Measurements from ENCODE around the gene SLC9C1. TPM values are rescaled to one million over a fixed set of nuclear protein-coding genes. Genes with fewer than 3 reads are reported as not detected.

SLC9C1 gene
- total RNA-seq, 1 donor: 0.45 TPM

DNA sequence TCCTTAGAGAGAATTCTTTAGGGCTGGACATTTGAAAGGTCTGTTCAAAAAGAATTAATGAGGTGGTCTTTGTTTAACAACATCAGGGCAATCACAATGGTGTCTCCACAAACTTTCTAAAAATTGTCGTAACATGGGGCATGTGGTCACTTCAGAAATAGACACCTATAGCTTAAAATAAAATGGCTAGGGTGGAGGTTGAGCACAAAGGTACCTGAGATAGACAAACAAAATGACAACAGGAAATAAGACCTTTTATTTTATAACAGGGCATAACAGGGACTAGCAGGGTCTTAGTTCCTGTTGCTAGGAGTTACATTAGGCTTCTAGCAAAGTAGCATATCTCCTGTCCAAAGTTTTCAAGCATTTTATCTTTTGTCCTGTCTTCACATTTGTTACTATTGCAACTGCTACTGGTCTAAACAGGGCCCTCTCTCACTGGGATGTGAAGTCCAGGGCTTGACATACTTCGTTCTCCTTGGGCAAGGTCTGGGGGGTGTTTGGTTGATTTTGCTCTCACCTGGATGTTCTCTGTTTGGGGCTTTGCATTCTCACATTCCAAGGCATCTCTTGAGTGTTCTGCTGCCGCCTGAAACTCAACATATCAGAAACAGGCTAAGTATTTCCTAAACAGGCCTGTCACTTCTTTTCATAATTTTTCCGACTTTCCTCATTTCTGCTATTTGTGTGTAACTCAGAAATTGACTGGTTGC, 163.9 kb downstream of the SLC9C1 start:
- H3K4me3 ChIP-seq (ENCODE audit: low read depth, low read length): no peak overlapping the region
- no peak for DNase-seq (ENCODE audit: low read depth)
- TF ChIP-seq, protein P1, sequence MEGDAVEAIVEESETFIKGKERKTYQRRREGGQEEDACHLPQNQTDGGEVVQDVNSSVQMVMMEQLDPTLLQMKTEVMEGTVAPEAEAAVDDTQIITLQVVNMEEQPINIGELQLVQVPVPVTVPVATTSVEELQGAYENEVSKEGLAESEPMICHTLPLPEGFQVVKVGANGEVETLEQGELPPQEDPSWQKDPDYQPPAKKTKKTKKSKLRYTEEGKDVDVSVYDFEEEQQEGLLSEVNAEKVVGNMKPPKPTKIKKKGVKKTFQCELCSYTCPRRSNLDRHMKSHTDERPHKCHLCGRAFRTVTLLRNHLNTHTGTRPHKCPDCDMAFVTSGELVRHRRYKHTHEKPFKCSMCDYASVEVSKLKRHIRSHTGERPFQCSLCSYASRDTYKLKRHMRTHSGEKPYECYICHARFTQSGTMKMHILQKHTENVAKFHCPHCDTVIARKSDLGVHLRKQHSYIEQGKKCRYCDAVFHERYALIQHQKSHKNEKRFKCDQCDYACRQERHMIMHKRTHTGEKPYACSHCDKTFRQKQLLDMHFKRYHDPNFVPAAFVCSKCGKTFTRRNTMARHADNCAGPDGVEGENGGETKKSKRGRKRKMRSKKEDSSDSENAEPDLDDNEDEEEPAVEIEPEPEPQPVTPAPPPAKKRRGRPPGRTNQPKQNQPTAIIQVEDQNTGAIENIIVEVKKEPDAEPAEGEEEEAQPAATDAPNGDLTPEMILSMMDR (IDR thresholded peaks at IDR 0.05; ENCODE audit: insufficient read depth, low read length): no peak

DNA sequence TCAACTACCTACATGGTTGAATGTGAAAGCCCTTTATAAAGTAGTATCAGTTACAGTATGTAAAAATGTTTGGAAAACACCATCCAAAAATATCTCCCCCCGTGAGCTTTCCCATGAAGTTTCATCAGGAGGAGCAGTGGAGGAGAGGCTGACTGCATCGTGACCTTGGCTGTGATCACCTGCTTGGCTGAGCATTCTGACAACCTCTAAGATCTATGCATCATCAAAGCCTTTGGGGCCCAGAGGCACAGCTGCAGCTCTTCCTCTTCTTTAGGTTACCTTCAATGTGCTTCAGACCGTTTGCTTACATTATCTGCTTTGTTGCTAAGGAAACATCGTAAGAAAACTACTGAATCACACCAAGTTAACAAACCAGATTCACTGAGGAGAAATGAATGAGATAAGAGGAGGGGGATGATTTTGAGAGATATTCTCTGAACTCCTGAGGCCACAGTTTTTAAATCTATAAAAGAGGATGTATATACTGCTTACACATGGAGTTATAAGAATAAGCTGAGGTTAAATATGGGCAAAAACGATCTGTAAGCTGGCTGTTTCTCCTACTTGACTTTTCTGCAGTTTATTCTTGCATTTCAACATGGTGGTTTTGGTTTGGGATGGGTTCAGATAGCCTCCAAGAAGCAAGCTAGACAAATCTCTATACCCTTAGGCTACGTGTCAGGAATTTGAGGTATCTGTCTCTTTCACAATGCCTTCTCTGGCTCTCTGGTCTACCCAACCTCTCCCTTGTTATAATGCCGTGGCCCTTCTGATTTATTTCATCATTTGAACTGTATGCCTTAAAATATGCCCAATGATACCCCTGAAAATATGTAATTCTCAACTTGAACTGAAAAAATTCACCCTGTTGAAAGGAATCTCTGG, 164.9 kb downstream of the SLC9C1 start:
- peak; percentile 21 for DNase-seq (ENCODE audit: low read depth)
- no peak overlapping the region for H3K4me3 ChIP-seq (ENCODE audit: low read depth, low read length)
- TF ChIP-seq, protein P1 (IDR thresholded peaks at IDR 0.05; ENCODE audit: insufficient read depth, low read length): no peak

DNA sequence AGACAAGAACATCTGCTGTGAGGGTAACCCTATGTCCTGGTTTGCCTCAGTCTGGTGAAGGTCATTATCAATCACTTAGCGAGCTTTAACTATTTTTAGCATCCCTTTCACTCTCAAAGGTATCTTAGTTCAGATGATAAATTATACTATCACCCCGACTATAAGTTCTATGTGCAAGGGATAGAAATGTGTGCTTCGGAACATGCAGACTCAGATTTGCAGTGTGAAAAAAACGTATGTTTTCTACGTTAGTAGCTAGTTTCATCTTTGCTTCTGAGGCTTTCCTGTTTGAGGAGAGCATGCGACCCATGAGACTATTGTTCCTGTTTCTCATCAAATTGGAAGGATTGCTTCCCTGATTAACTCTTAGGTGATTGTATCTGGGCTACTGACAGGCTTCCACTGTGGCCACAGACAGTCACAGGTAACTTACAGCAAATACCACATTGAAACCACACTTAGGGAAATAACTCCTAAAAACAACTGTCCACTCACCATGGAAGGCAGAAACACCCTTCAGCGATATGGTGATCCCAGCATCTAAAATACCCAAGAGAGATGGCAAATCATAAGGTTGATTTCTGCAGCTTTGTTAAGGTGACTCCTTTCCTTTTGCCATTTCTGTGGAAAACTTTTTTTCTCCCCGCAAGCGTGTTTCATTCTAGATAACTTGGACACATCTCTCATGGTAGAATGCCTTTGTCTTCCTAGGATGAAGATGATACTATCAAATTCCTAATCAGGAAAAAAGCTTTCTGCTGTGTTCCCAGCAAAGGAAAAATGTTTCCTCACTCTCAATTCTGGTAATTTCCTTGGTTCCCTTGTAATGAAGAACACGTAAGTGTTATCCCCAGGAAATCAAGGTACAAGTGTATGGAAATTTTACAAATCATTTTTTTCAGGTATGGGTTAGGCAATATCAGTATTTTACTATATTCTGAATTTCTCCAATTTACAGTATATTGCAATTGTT, 166.2 kb downstream of the SLC9C1 start:
- no peak for DNase-seq (ENCODE audit: low read depth)
- TF ChIP-seq, protein P1 (IDR thresholded peaks at IDR 0.05; ENCODE audit: insufficient read depth, low read length): no peak
- H3K4me3 ChIP-seq (ENCODE audit: low read depth, low read length): no peak overlapping the region

DNA sequence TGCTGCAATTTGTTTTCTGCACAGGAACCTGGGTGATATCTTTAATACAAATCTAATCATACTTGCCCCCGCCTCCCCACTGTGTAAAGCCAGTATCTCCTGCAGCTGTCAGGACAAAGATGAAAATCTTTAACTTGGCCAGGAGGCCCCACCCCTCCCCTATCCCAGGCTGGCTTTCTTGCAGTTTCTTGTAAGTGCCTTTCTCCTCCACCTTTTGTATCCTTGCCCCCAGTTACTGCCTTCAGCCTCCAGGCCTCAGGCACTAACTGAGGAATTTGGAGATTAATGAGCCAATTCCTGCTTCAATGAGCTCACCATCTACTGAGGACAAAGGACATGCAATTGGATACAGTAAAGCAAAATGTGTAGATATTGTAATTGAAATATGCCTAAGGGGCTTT, 167.5 kb downstream of the SLC9C1 start:
- DNase-seq (ENCODE audit: low read depth): peak; percentile 34
- H3K4me3 ChIP-seq (ENCODE audit: low read depth, low read length): no peak overlapping the region
- TF ChIP-seq, protein P1 (IDR thresholded peaks at IDR 0.05; ENCODE audit: insufficient read depth, low read length): no peak

DNA sequence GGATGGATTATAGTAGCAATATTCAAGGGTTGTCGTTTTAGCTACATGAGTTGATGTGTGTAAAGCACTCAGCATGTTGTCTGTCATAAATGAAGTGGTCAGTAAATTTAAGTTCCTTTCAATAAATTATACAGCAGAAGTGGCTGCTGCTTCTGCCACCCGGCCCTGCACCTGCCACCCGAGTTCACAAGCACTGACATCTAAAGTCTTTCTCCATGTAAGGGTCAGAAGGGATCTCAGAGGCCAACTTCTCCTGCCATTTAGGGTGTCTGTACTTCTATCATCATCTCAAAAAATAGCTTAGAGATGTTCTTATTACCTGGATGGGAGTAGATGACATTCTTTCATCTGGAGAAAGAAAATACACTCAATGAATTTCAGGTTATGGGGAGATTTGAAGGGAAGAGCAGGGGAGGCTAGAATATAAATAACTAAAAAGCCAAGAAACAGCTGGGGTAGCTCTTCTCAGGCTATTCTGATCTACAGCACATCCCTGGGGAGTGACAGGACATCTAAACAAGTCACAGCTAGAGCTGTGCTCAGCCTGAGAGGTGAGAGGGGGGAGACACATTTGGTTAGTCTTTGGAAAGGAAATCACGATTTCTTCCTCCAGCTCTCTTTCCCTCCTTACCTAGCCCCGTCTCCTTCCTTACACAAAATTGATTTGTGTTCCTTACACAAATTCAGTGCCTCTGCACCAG, 169.0 kb downstream of the SLC9C1 start:
- no peak overlapping the region for H3K4me3 ChIP-seq (ENCODE audit: low read depth, low read length)
- no peak for DNase-seq (ENCODE audit: low read depth)
- TF ChIP-seq, protein P1 (IDR thresholded peaks at IDR 0.05; ENCODE audit: insufficient read depth, low read length): no peak

DNA sequence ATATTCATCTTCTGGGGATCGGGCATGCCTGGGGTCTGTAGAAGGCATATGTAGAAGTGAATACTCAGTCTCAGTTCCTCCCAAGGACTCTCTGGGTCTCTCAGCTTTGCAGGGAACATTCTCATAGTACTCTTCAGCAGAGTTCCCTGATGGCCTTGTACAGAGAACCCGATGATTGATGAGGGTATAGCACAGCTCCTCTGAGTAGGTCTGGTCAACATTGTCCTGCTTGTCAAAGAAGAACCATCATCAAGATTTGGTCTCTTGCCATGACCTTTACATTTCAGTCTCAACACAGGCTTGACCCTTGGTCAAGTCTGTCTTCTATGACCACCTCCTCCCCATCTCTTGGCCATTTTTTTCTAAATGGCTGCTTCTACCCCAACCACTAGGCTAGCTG, 170.5 kb downstream of the SLC9C1 start:
- TF ChIP-seq, protein P1 (IDR thresholded peaks at IDR 0.05; ENCODE audit: insufficient read depth, low read length): no peak
- no peak overlapping the region for H3K4me3 ChIP-seq (ENCODE audit: low read depth, low read length)
- DNase-seq (ENCODE audit: low read depth): no peak
